HepG2 (cell line): ENCODE data around the gene FASTKD2. TPM values are rescaled to one million over a fixed set of nuclear protein-coding genes. Genes with fewer than 3 reads are reported as not detected.

Experiments
- ARNTL ChIP-seq: sonication (generic); formaldehyde crosslinking; IDR thresholded peaks from 2 replicates; pipeline ENCODE4 v1.4.0; 2020; ENCODE audit warnings: mild to moderate bottlenecking, missing genetic modification reagents
- BCL6 ChIP-seq: IDR thresholded peaks from 2 replicates; pipeline ENCODE4 v1.6.1; 2016; ENCODE audit warnings: missing genetic modification reagents, missing compliant biosample characterization
- DPF2 ChIP-seq: sonication (generic); formaldehyde crosslinking; IDR thresholded peaks from 2 replicates; pipeline ENCODE4 v1.4.0; 2020; ENCODE audit warnings: mild to moderate bottlenecking, low read depth, missing genetic modification reagents, borderline replicate concordance
- EZH2 ChIP-seq: conservative IDR thresholded peaks from 2 replicates; pipeline ENCODE4 v1.6.1; 2012; ENCODE audit warnings: mild to moderate bottlenecking, low read depth, low read length, moderate library complexity
- HOXA7 ChIP-seq: sonication (generic); formaldehyde crosslinking; IDR thresholded peaks from 2 replicates; pipeline ENCODE4 v1.8.1; 2022; ENCODE audit warnings: mild to moderate bottlenecking, missing genetic modification reagents, moderate library complexity
- NAIF1 ChIP-seq: sonication (generic); formaldehyde crosslinking; IDR thresholded peaks from 2 replicates; pipeline ENCODE4 v1.5.0; 2020; ENCODE audit warnings: mild to moderate bottlenecking, missing genetic modification reagents, borderline replicate concordance
- NFRKB ChIP-seq: fragments of 450-650 bp; IDR thresholded peaks from 2 replicates; pipeline ENCODE4 v1.6.1; 2017
- USF2 ChIP-seq, 2 experiments: sonication (generic) in 1 of 2; formaldehyde crosslinking in 1 of 2; IDR thresholded peaks; 2 replicates each; pipeline versions ENCODE4 v1.5.1 to v1.6.1; 2011 to 2020; ENCODE audit warnings: borderline replicate concordance in 1 of 2, low read depth in 1 of 2, low read length in 1 of 2, mild to moderate bottlenecking in 1 of 2, missing genetic modification reagents in 1 of 2, moderate library complexity in 1 of 2
- ZFP36 ChIP-seq: fragments of 150-350 bp; IDR thresholded peaks from 2 replicates; pipeline ENCODE4 v1.6.1; 2018; ENCODE audit warnings: borderline replicate concordance, low read length, low read depth; ENCODE audit not compliant: partially characterized antibody
- ZFP36L2 ChIP-seq: sonication (generic); formaldehyde crosslinking; IDR thresholded peaks from 2 replicates; pipeline ENCODE4 v1.4.0; 2020; ENCODE audit warnings: missing genetic modification reagents
- ZNF124 ChIP-seq: sonication (generic); formaldehyde crosslinking; IDR thresholded peaks from 2 replicates; pipeline ENCODE4 v1.4.0; 2020; ENCODE audit warnings: missing genetic modification reagents
- ZNF576 ChIP-seq: sonication (generic); formaldehyde crosslinking; IDR thresholded peaks from 2 replicates; pipeline ENCODE4 v1.4.0; 2020; ENCODE audit warnings: mild to moderate bottlenecking, missing genetic modification reagents
- ZNF788 ChIP-seq: sonication (generic); formaldehyde crosslinking; IDR thresholded peaks from 2 replicates; pipeline ENCODE4 v1.5.0; 2020; ENCODE audit warnings: mild to moderate bottlenecking, missing genetic modification reagents, borderline replicate concordance
- polyA plus RNA-seq, 8 experiments: library from polyadenylated mRNA; depleted of rRNA in 3 of 8; stranded (reverse) in 7 of 8; unstranded in 1 of 8; fragments of >200 nt; fragmentation: Illumina TruSeq in 4 of 8; extraction: Trizol in 4 of 8; gene quantifications; 2 replicates each; pipeline versions ENCODE4 v1.2.1 to v1.2.3, GENCODE V29; 2011 to 2016; ENCODE audit warnings: low read depth in 4 of 8, missing spikeins in 1 of 8, mixed read lengths in 1 of 8; ENCODE audit not compliant: insufficient read depth in 1 of 8
- total RNA-seq, 5 experiments: library from RNA; depleted of rRNA; stranded (reverse); fragments of >200 nt; fragmentation: Illumina TruSeq; extraction: Trizol; gene quantifications; 2 replicates each; pipeline ENCODE4 v1.2.3, GENCODE V29; 2016; ENCODE audit warnings: low read depth in 1 of 5
- TF ChIP-seq, protein P1 (sequence below): sonication (generic); formaldehyde crosslinking; IDR thresholded peaks from 2 replicates; pipeline ENCODE4 v1.4.0; 2020; ENCODE audit warnings: missing genetic modification reagents
- TF ChIP-seq, protein P2 (sequence below): sonication (generic); formaldehyde crosslinking; IDR thresholded peaks from 2 replicates; pipeline ENCODE4 v1.5.1; 2020; ENCODE audit warnings: missing genetic modification reagents, mild to moderate bottlenecking, borderline replicate concordance
- TF ChIP-seq, protein P3 (sequence below): sonication (generic); formaldehyde crosslinking; IDR thresholded peaks from 2 replicates; pipeline ENCODE4 v1.4.0; 2020; ENCODE audit warnings: missing genetic modification reagents

FASTKD2 gene
- total and polyA plus RNA-seq, 2 of the 13 experiments (the other 11 are each of a cell fraction or from before 2014, with no cell fraction given) = 41.1 to 77.8 TPM

DNA sequence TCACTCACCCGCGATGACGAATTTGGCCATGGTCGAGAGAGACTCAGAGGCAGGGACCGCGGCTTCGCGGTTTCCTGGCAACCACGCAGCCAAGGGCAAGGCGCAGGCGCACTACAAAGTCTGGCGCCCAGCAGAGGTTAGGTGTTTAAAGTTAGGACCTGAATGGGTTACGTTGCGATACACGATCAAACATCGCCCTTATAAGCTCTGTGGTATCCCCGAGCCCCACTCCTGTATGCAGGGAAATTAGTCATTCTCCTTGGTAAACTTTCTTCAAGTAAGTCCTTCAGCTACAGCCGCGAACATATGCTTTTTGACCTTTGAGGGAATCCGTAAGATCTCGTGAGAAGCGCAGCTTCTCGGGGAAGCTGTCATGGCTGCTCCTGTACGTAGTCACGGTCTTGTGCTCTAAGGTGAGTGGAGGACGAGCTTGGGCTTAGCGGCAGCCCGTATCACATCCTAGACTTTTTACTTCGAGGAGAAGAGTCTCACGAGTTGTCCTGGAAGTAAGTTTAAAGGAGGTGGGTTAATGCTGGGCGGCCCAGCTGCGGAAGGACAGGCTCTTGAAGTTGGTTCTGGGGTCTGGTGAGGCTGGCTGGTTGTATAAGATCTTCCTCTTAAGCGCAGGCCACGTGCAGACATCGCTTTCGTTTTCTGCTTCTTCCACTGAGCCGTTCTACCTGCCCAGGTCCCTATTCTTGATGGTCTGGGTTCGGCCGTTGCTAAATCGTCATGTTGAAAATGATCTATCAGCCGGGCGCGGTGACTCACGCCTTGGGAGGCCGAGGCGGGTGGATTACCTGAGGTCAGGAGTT is at the start of gene FASTKD2, which contains the start of gene MDH1B (continued):
- no peak for TF ChIP-seq EZH2
- peak; percentile 42; the same call in 1 of the 2 replicates for TF ChIP-seq BCL6 (CRISPR knock-in tag)
- TF ChIP-seq DPF2 (CRISPR knock-in tag) = no peak
- peak; percentile 93 for TF ChIP-seq NFRKB
- TF ChIP-seq ARNTL (CRISPR knock-in tag) = peak; percentile 73; the same call in 1 of the 2 replicates
- TF ChIP-seq ZFP36L2 (CRISPR knock-in tag) = peak; percentile 68; the same call in 1 of the 2 replicates
- TF ChIP-seq NAIF1 (CRISPR knock-in tag) = peak; percentile 97
- TF ChIP-seq ZFP36 = no peak
- no peak for TF ChIP-seq HOXA7 (CRISPR knock-in tag)
- no peak for TF ChIP-seq ZNF576
- TF ChIP-seq ZNF124 (CRISPR knock-in tag) = peak; percentile 62; the same call in 1 of the 2 replicates
- TF ChIP-seq, protein P1, sequence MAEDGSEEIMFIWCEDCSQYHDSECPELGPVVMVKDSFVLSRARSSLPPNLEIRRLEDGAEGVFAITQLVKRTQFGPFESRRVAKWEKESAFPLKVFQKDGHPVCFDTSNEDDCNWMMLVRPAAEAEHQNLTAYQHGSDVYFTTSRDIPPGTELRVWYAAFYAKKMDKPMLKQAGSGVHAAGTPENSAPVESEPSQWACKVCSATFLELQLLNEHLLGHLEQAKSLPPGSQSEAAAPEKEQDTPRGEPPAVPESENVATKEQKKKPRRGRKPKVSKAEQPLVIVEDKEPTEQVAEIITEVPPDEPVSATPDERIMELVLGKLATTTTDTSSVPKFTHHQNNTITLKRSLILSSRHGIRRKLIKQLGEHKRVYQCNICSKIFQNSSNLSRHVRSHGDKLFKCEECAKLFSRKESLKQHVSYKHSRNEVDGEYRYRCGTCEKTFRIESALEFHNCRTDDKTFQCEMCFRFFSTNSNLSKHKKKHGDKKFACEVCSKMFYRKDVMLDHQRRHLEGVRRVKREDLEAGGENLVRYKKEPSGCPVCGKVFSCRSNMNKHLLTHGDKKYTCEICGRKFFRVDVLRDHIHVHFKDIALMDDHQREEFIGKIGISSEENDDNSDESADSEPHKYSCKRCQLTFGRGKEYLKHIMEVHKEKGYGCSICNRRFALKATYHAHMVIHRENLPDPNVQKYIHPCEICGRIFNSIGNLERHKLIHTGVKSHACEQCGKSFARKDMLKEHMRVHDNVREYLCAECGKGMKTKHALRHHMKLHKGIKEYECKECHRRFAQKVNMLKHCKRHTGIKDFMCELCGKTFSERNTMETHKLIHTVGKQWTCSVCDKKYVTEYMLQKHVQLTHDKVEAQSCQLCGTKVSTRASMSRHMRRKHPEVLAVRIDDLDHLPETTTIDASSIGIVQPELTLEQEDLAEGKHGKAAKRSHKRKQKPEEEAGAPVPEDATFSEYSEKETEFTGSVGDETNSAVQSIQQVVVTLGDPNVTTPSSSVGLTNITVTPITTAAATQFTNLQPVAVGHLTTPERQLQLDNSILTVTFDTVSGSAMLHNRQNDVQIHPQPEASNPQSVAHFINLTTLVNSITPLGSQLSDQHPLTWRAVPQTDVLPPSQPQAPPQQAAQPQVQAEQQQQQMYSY (CRISPR knock-in tag) = no peak; the same call in 1 of the 2 replicates
- peak; percentile 74; the same call in 1 of the 2 replicates for TF ChIP-seq ZNF788
- TF ChIP-seq, protein P2, sequence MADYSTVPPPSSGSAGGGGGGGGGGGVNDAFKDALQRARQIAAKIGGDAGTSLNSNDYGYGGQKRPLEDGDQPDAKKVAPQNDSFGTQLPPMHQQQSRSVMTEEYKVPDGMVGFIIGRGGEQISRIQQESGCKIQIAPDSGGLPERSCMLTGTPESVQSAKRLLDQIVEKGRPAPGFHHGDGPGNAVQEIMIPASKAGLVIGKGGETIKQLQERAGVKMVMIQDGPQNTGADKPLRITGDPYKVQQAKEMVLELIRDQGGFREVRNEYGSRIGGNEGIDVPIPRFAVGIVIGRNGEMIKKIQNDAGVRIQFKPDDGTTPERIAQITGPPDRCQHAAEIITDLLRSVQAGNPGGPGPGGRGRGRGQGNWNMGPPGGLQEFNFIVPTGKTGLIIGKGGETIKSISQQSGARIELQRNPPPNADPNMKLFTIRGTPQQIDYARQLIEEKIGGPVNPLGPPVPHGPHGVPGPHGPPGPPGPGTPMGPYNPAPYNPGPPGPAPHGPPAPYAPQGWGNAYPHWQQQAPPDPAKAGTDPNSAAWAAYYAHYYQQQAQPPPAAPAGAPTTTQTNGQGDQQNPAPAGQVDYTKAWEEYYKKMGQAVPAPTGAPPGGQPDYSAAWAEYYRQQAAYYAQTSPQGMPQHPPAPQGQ (CRISPR knock-in tag) = peak; percentile 11; the same call in 1 of the 2 replicates
- TF ChIP-seq, protein P3, sequence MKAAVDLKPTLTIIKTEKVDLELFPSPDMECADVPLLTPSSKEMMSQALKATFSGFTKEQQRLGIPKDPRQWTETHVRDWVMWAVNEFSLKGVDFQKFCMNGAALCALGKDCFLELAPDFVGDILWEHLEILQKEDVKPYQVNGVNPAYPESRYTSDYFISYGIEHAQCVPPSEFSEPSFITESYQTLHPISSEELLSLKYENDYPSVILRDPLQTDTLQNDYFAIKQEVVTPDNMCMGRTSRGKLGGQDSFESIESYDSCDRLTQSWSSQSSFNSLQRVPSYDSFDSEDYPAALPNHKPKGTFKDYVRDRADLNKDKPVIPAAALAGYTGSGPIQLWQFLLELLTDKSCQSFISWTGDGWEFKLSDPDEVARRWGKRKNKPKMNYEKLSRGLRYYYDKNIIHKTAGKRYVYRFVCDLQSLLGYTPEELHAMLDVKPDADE (CRISPR knock-in tag) = no peak
- no peak for TF ChIP-seq USF2 (IDR thresholded peaks at IDR 0.05; ENCODE audit: low read depth, low read length)
- TF ChIP-seq USF2 (CRISPR knock-in tag; IDR thresholded peaks at IDR 0.05; ENCODE audit: borderline replicate concordance) = peak; percentile 42; the same call in 1 of the 2 replicates
